HG02759 (cell line): ENCODE measurements around the gene NBPF3.
"Not testable (repeated sequence)": the region's sequence is repeated elsewhere in the genome, so short reads cannot be mapped to it uniquely, and the experiment has no call there.

Source experiments
- ATAC-seq: cut with Tn5 transposase; IDR thresholded peaks from one replicate; pipeline ENCODE4 v1.9.1; 2021; ENCODE audit warnings: mild to moderate bottlenecking, moderate library complexity; ENCODE audit not compliant: unreplicated experiment

NBPF3 gene

DNA sequence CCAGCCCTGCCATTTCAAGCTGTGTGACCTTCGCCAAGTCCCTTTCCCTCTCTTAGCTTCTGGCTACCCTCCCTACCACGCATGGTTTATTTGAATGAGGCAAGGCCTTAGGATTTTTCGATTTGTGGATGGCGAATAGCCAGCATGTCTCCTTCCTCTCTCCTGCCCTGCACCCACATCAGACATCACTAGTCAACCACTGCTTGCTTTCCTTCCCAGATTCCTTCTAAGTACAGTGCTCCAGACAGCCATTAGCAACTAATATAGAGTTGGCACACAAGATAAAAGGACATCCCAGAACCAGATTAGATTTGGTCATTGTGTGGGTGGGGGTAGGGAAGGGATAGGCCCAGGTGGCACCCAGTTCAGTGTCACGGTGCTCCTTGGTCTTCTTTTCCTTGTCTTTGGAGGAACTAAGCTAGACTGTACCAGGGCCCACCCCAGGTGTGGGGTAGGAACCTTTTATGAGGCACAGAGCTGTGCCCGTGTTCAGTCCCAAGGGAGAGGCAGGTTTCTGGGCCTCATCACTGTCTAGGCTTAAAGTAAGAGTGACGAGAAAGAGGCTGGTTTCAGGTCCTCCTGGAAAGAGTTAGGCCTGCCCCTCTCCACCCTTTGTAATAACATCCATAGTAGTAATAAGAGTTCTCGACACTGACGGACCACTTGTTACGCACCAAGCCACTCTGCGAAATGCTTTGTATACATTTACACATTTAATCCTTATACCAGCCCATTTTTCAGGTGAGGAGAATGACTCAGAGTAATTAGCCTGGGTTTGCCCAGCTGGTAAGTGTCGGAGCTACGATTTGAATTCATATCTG, 77.9 kb downstream of the NBPF3 start:
- no peak for ATAC-seq

DNA sequence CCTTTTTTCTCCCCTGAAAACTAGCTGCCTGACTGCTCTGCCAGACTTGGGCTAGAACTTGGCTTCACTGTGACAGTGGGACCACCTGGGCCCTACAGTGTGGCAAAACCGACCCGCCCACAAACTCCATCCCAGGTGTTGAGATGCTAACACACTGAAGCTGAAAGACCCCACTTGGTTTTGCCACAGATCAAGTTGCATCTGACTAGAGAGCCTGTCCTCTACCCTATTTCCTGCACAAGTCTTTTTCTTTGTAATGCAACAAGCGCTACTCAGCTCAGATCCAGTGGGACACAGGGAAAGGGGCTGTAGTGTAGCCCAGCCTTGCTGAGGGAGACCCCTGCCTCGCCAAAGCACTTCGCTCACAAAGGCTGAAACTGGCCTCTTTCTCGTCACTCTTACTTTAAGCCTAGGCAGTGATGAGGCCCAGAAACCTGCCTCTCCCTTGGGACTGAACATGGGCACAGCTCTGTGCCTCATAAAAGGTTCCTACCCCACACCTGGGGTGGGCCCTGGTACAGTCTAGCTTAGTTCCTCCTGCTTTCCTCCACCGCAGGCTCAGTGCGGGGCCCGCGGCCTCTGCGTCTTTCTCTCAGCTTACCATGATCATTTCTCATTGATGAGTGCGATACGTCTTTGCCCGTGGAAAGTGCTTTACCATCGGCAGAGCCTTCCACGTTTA, 79.0 kb downstream of the NBPF3 start:
- no peak for ATAC-seq

GRCh38 chr1:21519486-21520070, 79.6 kb downstream of the NBPF3 start:
- not testable (repeated sequence) for ATAC-seq

- no peak for ATAC-seq
Observed at GRCh38 chr1:21520899-21521716, 81.2 kb downstream of the NBPF3 start.

GRCh38 chr1:21521717-21522060, 81.8 kb downstream of the NBPF3 start:
- ATAC-seq, result no peak

- ATAC-seq, result no peak
Observed at GRCh38 chr1:21522525-21523038, 82.6 kb downstream of the NBPF3 start.

- no peak for ATAC-seq
Observed at GRCh38 chr1:21523297-21523813, 83.4 kb downstream of the NBPF3 start.

- ATAC-seq, result no peak
Observed at GRCh38 chr1:21524220-21524619, 84.3 kb downstream of the NBPF3 start.

- ATAC-seq, result no peak
Observed at GRCh38 chr1:21524686-21525339, 84.9 kb downstream of the NBPF3 start.

GRCh38 chr1:21525340-21525717, 85.4 kb downstream of the NBPF3 start:
- ATAC-seq, result no peak

GRCh38 chr1:21526441-21526840, 86.5 kb downstream of the NBPF3 start:
- no peak for ATAC-seq

GRCh38 chr1:21530368-21531016, 90.6 kb downstream of the NBPF3 start:
- no peak for ATAC-seq

- ATAC-seq, result no peak
Observed at GRCh38 chr1:21531241-21531640, 91.3 kb downstream of the NBPF3 start.

- ATAC-seq, result no peak
Observed at GRCh38 chr1:21532496-21532895, 92.6 kb downstream of the NBPF3 start.

DNA sequence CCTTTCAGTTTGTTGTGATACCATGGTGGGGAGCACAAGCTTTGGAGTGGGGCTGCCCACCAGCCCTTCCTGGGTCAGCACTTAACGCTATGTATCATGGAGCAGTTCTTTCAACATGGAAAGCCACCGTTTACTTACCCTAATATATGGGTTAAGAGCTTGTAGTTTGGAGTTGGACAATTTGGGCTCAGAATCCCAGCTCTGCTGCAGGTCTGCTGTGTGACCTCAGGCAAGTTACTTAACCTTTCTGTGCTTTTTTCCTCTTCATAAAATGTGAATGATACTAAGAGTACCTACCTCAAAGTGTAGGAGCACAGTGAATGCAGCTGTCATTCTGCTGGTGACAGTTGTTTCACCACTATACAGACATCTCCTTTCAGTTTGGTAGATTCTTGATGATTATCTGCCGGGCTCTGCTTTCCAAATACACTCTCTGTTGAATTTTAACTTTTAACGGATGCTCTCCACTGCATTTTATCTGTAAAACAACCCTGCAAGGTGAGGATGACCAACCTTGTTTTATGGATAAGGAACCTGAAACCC, 93.1 kb downstream of the NBPF3 start:
- ATAC-seq, result no peak

DNA sequence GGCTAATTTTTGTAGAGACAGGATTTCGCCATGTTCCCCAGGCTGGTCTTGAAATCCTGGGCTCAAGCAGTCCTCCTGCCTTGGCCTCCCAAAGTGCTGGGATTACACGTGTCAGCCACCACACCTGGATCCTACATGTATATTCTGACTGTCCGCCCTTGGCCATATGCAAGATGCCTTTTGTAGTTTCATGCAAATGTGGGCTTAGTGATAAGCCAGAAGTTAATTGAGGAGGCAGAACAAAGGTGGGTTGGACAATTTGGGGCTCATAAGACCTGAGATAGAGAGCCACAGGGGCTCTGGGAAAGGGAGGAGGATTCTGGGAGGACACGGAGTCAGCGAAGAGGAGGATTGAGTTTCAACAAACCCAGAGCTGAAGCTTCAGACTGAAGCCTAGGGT, 94.2 kb downstream of the NBPF3 start:
- no peak for ATAC-seq
